Panc1 (cell line): ENCODE data around the gene WNT3. TPM values are rescaled to one million over a fixed set of nuclear protein-coding genes. Genes with fewer than 3 reads are reported as not detected.

ENCODE experiments used
- ATAC-seq: fragments of 200-7000 bp; cut with Tn5 transposase; 2 replicates; pipeline ENCODE4 v1.9.1; 2020; ENCODE audit warnings: mild to moderate bottlenecking, moderate library complexity
- BruUV-seq: library from RNA; stranded (reverse); fragments of 400-500 nt; replicated peaks from 2 replicates; lab custom pipeline; 2021; lab: Mats Ljungman, UMichigan
- CTCF ChIA-PET: fragments of 300-600 bp; sonication (Branson Sonifier 250); formaldehyde crosslinking; loops from one replicate; lab custom pipeline; 2022; ENCODE audit warnings: antibody characterized with exemption; lab: Charles Lee
- POLR2A ChIA-PET: fragments of 300-600 bp; sonication (Branson Sonifier 250); formaldehyde crosslinking; loops from one replicate; lab custom pipeline; 2022; ENCODE audit warnings: antibody characterized with exemption; lab: Charles Lee
- DNase-seq: peaks from one replicate; pipeline ENCODE4 v3.0.0-alpha.2; 2010; ENCODE audit warnings: low read depth, low spot score
- H3K27ac ChIP-seq: 2 replicates; pipeline ENCODE4 v1.5.1; 2011; ENCODE audit warnings: mild to moderate bottlenecking, low read length, inconsistent platforms
- H3K27me3 ChIP-seq: fragments of 200-500 bp; sonication (Bioruptor generic); 2 replicates; pipeline ENCODE4 v1.6.0; 2014; ENCODE audit warnings: low read length, inconsistent platforms; ENCODE audit not compliant: control insufficient read depth, insufficient read depth
- H3K36me3 ChIP-seq: fragments of 200-500 bp; sonication (Bioruptor generic); 2 replicates; pipeline ENCODE4 v1.5.1; 2014; ENCODE audit warnings: inconsistent platforms, mild to moderate bottlenecking, low read length, moderate library complexity; ENCODE audit not compliant: control insufficient read depth, insufficient read depth
- H3K4me1 ChIP-seq: 2 replicates; pipeline ENCODE4 v1.5.1; 2011; ENCODE audit warnings: inconsistent platforms, mild to moderate bottlenecking, low read length, moderate library complexity; ENCODE audit not compliant: control insufficient read depth, insufficient read depth
- H3K4me3 ChIP-seq, 2 experiments: 2 replicates each; pipeline ENCODE4 v1.5.1; 2011 to 2012; ENCODE audit warnings: low read depth in 2 of 2, low read length in 2 of 2, mild to moderate bottlenecking in 2 of 2, inconsistent platforms in 1 of 2, moderate library complexity in 1 of 2
- H3K9me3 ChIP-seq: fragments of 200-500 bp; sonication (Bioruptor generic); 2 replicates; pipeline ENCODE4 v1.5.1; 2014; ENCODE audit warnings: low read depth, mild to moderate bottlenecking, inconsistent platforms, low read length, moderate library complexity; ENCODE audit not compliant: control insufficient read depth, insufficient read depth
- CTCF ChIP-seq: fragments of 450-650 bp; IDR thresholded peaks from 2 replicates; pipeline ENCODE4 v1.5.1; 2017; ENCODE audit warnings: mild to moderate bottlenecking
- POLR2AphosphoS5 ChIP-seq: IDR thresholded peaks from 2 replicates; pipeline ENCODE4 v1.6.1; 2012; ENCODE audit warnings: mild to moderate bottlenecking, low read depth, low read length, moderate library complexity
- REST ChIP-seq, 2 experiments: IDR thresholded peaks; 2 replicates each; pipeline ENCODE4 v1.6.1; 2011 to 2012; ENCODE audit warnings: low read depth in 2 of 2, control low read depth in 1 of 2, low read length in 1 of 2, mild to moderate bottlenecking in 1 of 2, moderate library complexity in 1 of 2; ENCODE audit not compliant: insufficient read depth in 1 of 2
- SIN3A ChIP-seq: IDR thresholded peaks from 2 replicates; pipeline ENCODE4 v1.6.1; 2012; ENCODE audit warnings: low read depth, mild to moderate bottlenecking, low read length, moderate library complexity, borderline replicate concordance; ENCODE audit not compliant: insufficient read depth
- TCF7L2 ChIP-seq: IDR thresholded peaks from 2 replicates; pipeline ENCODE4 v1.6.1; 2011; ENCODE audit warnings: mild to moderate bottlenecking, low read depth, low read length, inconsistent platforms
- in situ Hi-C: cut with HindIII; loops from 2 replicates; pipeline ENCODE4 v1.10.0; 2016; ENCODE audit warnings: low sequenced_read_pairs, low pct_unique_long_range_greater_than_20kb
- intact Hi-C: fragments of 100-400 bp; cut with micrococcal nuclease; formaldehyde crosslinking; loops from one replicate; pipeline ENCODE4 v1.10.0; 2022; ENCODE audit not compliant: unreplicated experiment
- total RNA-seq: library from RNA; stranded (reverse); gene quantifications from one replicate; pipeline ENCODE4 v1.2.1, GENCODE V29; 2021; ENCODE audit not compliant: unreplicated experiment

The WNT3 gene
- total RNA-seq, 1 experiment from 2014 or later, result 3.4 TPM

- ChIA-PET POLR2A (no interaction called here), CTCF (no interaction called here)
- intact Hi-C loops, result no loop called here
- in situ Hi-C loops, result no loop called here
- Histone ChIP-seq H3K4me1 (no peaks in the 10 kb centered on the region), H3K9me3 (no peaks in the 10 kb centered on the region), H3K27me3 (peaks cover 2% of the 10 kb centered on the region), H3K4me3 (peak overlapping the region; percentile 32 to 33; a peak in 2 of 4 replicates), H3K36me3 (no peaks in the 10 kb centered on the region), H3K27ac (no peak overlapping the region)
- DNase-seq (no peak), ATAC-seq (no peak)
- no TSS peak for BruUV-seq
- TF ChIP-seq SIN3A, result no peak
- TF ChIP-seq CTCF, result no peak
- no peak for TF ChIP-seq REST (IDR thresholded peaks at IDR 0.05; ENCODE audit: insufficient read depth in 1 of 2, low read depth in 2 of 2, low read length in 1 of 2)
- TF ChIP-seq POLR2AphosphoS5, result no peak
- TF ChIP-seq TCF7L2, result no peak
These were observed 32.2 kb upstream of the WNT3 start for GRCh38 chr17:46850688-46851028.

- in situ Hi-C loops, result no loop called here
- H3K9me3 ChIP-seq, result no peaks in the 10 kb centered on the region
- POLR2A ChIA-PET, result no interaction called here
- peaks cover 2% of the 10 kb centered on the region for H3K27me3 ChIP-seq
- DNase-seq, result no peak
- ATAC-seq, result no peak
- no peak overlapping the region for H3K27ac ChIP-seq
- BruUV-seq, result no TSS peak
- no peak for TF ChIP-seq SIN3A
- TF ChIP-seq CTCF, result no peak
- no peak for TF ChIP-seq TCF7L2
- TF ChIP-seq POLR2AphosphoS5, result no peak
- TF ChIP-seq REST (IDR thresholded peaks at IDR 0.05; ENCODE audit: insufficient read depth in 1 of 2, low read depth in 2 of 2, low read length in 1 of 2), result no peak
- intact Hi-C loops, result loop anchor here (10.0 kb wide), 1 partner anchor 76 kb away; the partner anchor contains the start of gene GOSR2
- H3K4me1 ChIP-seq, result no peaks in the 10 kb centered on the region
- CTCF ChIA-PET, result no interaction called here
- H3K4me3 ChIP-seq, result no peak overlapping the region
- no peaks in the 10 kb centered on the region for H3K36me3 ChIP-seq
These were observed 30.0 kb upstream of the WNT3 start for GRCh38 chr17:46848534-46848933.
